GM12872 (cell line): ENCODE measurements around the gene WEE1.

Experiments used
- TF ChIP-seq, protein P1 (sequence below): IDR thresholded peaks from 3 replicates; pipeline ENCODE4 v1.5.1; 2011; ENCODE audit warnings: low read depth, mild to moderate bottlenecking, low read length, moderate library complexity; ENCODE audit not compliant: insufficient read depth

WEE1 gene

GRCh38 chr11:9605742-9606141 lies 32.3 kb downstream of the WEE1 start:
- TF ChIP-seq, protein P1, sequence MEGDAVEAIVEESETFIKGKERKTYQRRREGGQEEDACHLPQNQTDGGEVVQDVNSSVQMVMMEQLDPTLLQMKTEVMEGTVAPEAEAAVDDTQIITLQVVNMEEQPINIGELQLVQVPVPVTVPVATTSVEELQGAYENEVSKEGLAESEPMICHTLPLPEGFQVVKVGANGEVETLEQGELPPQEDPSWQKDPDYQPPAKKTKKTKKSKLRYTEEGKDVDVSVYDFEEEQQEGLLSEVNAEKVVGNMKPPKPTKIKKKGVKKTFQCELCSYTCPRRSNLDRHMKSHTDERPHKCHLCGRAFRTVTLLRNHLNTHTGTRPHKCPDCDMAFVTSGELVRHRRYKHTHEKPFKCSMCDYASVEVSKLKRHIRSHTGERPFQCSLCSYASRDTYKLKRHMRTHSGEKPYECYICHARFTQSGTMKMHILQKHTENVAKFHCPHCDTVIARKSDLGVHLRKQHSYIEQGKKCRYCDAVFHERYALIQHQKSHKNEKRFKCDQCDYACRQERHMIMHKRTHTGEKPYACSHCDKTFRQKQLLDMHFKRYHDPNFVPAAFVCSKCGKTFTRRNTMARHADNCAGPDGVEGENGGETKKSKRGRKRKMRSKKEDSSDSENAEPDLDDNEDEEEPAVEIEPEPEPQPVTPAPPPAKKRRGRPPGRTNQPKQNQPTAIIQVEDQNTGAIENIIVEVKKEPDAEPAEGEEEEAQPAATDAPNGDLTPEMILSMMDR: no peak

DNA sequence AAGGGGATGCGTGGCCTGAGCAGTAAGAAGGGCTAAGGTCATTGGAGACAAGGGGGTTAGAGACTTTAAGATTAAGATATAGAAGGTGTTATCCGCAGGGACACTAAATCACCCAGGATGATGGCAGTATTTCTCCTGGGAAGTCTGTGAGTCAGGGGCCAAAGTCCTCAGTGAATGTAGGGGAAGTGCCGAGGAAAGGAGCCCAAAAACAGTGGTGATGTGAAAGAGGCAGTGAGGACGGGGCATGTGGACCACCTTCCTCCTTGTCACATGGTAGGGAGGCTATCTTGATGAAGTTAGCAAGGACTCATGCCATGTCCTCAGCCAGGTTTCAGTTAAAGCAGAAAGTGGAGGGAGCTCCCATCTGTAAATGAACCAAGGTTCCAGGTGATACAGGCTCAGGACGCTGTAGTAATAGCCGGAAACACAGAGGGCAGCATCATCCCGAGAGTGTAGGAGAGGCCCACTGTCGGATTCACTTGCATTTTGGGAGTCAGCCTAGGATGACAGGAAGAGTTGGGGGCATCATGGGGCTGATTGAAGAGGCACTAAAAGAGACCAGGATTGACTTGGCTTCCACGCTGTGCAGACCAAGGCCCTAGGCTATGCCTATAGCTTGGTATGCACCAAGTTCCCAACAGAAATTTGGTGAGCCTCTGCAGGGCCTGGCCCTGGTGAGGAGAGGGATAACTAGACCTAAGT lies 33.5 kb downstream of the WEE1 start:
- TF ChIP-seq, protein P1: 0 out of 3 replicates have a peak, but pooled peaks have one; percentile 18

DNA sequence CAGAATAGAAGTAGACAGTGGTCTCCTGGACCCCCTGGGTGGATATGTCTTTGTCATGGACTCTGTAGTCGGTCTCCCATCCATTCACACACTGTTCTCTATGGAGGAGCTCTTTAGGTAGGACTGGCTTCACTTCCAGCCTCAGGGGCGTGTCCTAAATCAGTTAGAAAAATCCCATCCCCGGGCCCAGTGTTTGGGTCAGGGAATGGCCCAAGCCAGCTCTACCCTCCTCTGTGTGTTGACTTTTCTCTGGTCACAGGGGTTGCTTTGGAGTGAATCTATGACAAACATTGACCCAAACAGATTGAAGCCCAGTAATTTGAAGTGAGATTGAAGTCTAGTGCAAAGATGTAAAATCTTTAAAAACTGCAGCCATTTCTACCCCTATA lies 34.0 kb downstream of the WEE1 start:
- TF ChIP-seq, protein P1: no peak

DNA sequence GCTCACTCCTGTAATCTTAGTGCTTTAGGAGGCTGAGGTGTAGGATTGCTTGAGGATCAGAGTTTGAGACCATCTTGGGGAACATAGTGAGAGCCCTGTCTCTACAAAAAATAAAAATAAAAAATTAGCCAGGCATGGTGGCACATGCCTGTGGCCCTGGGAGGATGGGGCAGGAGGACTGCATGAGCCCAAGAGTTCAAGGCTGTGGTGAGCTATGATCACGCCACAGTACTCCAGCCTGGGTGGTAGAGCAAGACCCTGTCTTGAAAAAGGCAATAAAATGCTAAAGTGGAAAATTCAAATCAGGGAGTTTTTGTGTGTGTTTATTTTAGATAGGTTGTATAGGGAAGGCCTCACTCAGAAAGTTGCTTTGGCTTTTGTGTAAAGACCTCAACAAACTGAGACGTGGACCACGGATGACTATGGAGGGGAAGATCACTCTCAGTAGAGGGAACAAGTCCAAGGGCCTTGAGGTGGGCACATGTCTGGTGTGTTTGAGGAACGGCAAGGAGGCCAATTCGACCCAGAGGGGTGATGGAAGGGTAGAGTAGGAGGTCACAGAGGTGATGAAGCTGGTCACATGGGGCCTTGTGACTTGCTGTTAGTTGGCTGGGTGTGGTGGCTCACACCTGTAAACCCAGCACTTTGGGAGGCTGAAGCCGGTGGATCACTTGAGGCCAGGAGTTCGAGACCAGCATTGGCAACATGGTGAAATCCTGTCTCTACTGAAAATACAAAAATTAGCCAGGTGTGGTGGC lies 35.7 kb downstream of the WEE1 start:
- TF ChIP-seq, protein P1: no peak

DNA sequence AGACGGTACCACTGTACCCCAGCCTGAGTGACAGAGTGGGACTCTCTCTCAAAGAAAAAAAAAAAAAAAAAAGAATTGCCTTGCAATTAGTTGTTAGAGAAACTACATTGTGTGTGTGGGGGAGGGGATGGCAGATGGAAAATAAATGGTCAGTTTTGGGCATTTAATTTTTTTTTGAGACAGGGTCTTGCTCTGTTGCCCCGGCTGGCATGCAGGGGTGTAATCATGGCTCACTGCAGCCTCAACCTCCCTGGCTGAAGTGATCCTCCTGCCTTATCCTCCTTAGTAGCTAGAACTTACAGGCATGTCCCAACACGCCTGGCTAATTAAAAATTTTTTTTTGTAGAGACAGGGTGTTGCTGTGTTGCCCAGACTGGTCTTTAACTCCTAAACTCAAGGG lies 36.4 kb downstream of the WEE1 start:
- TF ChIP-seq, protein P1: no peak

- TF ChIP-seq, protein P1: peak; percentile 93
Measured at GRCh38 chr11:9613118-9613829, 39.8 kb downstream of the WEE1 start.
